ENCODE measurements around the gene ATP2B2.

DNA sequence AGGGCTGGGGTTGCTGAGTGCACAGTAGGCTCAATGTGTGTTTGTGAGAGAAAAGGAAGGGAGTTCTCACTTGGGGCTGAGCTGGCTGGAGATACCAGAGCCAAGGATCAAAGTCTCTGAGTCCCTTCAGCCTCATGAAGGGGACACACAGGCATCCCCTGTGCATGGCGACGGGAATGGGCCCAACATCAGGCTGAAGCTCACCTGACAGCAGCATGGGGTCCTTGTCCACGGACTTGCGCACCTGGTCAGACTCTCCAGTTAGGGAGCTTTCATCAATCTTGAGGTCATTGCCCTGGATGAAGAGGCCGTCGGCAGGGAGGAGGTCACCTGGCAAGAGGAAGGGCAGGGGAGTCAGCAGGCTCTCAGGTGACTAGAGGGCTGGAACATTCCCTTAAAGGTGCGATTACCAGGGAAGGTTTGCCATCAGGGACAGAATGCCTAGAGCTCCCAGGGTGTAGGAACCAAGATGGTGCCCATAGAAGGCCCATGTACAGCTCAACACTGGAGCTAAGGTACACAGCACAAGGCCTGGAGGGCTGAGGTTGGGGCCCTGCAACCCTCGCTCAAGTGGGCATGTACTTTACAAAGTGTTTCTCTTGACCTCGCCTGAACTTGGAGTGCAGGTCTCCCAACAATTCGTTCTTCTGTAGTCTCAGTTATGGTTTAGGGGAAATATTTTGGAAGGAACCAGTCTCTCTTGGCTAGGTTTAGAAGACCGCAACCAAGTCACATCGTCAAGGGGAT lies 104.5 kb downstream of the ATP2B2 start:
- TF ChIP-seq, protein P1, sequence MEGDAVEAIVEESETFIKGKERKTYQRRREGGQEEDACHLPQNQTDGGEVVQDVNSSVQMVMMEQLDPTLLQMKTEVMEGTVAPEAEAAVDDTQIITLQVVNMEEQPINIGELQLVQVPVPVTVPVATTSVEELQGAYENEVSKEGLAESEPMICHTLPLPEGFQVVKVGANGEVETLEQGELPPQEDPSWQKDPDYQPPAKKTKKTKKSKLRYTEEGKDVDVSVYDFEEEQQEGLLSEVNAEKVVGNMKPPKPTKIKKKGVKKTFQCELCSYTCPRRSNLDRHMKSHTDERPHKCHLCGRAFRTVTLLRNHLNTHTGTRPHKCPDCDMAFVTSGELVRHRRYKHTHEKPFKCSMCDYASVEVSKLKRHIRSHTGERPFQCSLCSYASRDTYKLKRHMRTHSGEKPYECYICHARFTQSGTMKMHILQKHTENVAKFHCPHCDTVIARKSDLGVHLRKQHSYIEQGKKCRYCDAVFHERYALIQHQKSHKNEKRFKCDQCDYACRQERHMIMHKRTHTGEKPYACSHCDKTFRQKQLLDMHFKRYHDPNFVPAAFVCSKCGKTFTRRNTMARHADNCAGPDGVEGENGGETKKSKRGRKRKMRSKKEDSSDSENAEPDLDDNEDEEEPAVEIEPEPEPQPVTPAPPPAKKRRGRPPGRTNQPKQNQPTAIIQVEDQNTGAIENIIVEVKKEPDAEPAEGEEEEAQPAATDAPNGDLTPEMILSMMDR (IDR thresholded peaks at IDR 0.05), result no peak
- no peak for TF ChIP-seq POLR2A (IDR thresholded peaks at IDR 0.05)

Measured in tibial nerve (tissue), 3 donors.